HepG2 (cell line): Measurements from ENCODE around the gene PLK4. TPM values are rescaled to one million over a fixed set of nuclear protein-coding genes. Genes with fewer than 3 reads are reported as not detected.
A peak's percentile ranks its signal among the peaks of the same experiment; 100 is the strongest.

ENCODE experiments used
- ATAC-seq: fragments of 200-7000 bp; cut with Tn5 transposase; 3 replicates; pipeline ENCODE4 v1.9.1; 2020; ENCODE audit warnings: mild to moderate bottlenecking, moderate library complexity
- BruUV-seq: library from RNA; stranded (reverse); fragments of 400-500 nt; replicated peaks from 2 replicates; lab custom pipeline; 2021; lab: Mats Ljungman, UMichigan
- CTCF ChIA-PET: fragments of 300-600 bp; formaldehyde crosslinking; extraction: SDS; loops from one replicate; lab custom pipeline; 2021; ENCODE audit warnings: low total read pairs, inconsistent platforms, low intra/inter-chr PET ratio; lab: Yijun Ruan, JAX
- POLR2A ChIA-PET: fragments of 350-600 bp; sonication (Branson Sonifier 250); formaldehyde crosslinking; loops from one replicate; lab custom pipeline; 2020; ENCODE audit warnings: antibody characterized with exemption, inconsistent platforms; lab: Yijun Ruan, JAX
- DNase-seq: peaks from one replicate; pipeline ENCODE4 v3.0.0-alpha.2; 2015; ENCODE audit warnings: low spot score
- FAIRE-seq: peaks from 3 replicates; lab custom pipeline; 2011; peaks lifted over from hg19 to GRCh38; lab: Jason Lieb, UNC
- H2AFZ ChIP-seq: one replicate; pipeline ENCODE4 v1.6.1; 2011; ENCODE audit warnings: low read length, inconsistent platforms
- H3K27ac ChIP-seq: fragments of 300-600 bp; 3 replicates; pipeline ENCODE4 v1.8.0; 2011; ENCODE audit warnings: mixed run types, mild to moderate bottlenecking, mixed read lengths, low read length, inconsistent platforms; ENCODE audit not compliant: insufficient read depth; ENCODE audit errors: extremely low read length
- H3K27me3 ChIP-seq, 2 experiments: fragments of 200-600 bp in 1 of 2; 2 replicates in 1 of 2; 3 replicates in 1 of 2; pipeline versions ENCODE4 v1.6.0 to v1.8.0; 2011; ENCODE audit warnings: low read length in 2 of 2, mild to moderate bottlenecking in 2 of 2, moderate library complexity in 2 of 2, inconsistent platforms in 1 of 2; ENCODE audit not compliant: insufficient read depth in 2 of 2, control insufficient read depth in 1 of 2
- H3K36me3 ChIP-seq, 2 experiments: fragments of 200-600 bp in 1 of 2; replicated peaks in 1 of 2; 2 replicates in 1 of 2; 3 replicates in 1 of 2; pipeline versions ENCODE4 v1.5.1 to v1.8.0; 2011; ENCODE audit warnings: low read length in 2 of 2, inconsistent platforms in 1 of 2; ENCODE audit not compliant: insufficient read depth in 2 of 2, control insufficient read depth in 1 of 2
- H3K4me1 ChIP-seq: 2 replicates; pipeline ENCODE4 v1.5.1; 2012; ENCODE audit warnings: low read length, inconsistent platforms; ENCODE audit not compliant: insufficient read depth
- H3K4me2 ChIP-seq: 2 replicates; pipeline ENCODE4 v1.6.0; 2011; ENCODE audit warnings: low read depth, low read length, inconsistent platforms
- H3K4me3 ChIP-seq, 3 experiments: fragments of 200-600 bp in 1 of 3; sonication (generic), shearing (Covaris generic) in 1 of 3; replicated peaks in 1 of 3; 2 replicates each; pipeline ENCODE4 v1.5.1; 2011 to 2016; ENCODE audit warnings: low read length in 3 of 3, inconsistent platforms in 2 of 3, low read depth in 2 of 3, mild to moderate bottlenecking in 2 of 3, control low read depth in 1 of 3, mixed read lengths in 1 of 3; ENCODE audit not compliant: insufficient read depth in 1 of 3
- H3K79me2 ChIP-seq: one replicate; pipeline ENCODE4 v1.6.1; 2011; ENCODE audit warnings: low read length, inconsistent platforms; ENCODE audit not compliant: insufficient read depth
- H3K9ac ChIP-seq: 2 replicates; pipeline ENCODE4 v1.6.0; 2011; ENCODE audit warnings: mild to moderate bottlenecking, low read depth, low read length, inconsistent platforms; ENCODE audit not compliant: insufficient read depth
- H3K9me3 ChIP-seq: 2 replicates; pipeline ENCODE4 v1.5.1; 2012; ENCODE audit warnings: mild to moderate bottlenecking, low read length
- H4K20me1 ChIP-seq: 2 replicates; pipeline ENCODE4 v1.6.0; 2011; ENCODE audit warnings: inconsistent platforms, mild to moderate bottlenecking, low read length, moderate library complexity; ENCODE audit not compliant: insufficient read depth
- BCL6 ChIP-seq: IDR thresholded peaks from 2 replicates; pipeline ENCODE4 v1.6.1; 2016; ENCODE audit warnings: missing genetic modification reagents, missing compliant biosample characterization
- WGBS: methylation state at CpG from one replicate; pipeline ENCODE4 v1.1.6; 2017; ENCODE audit warnings: low lambda C conversion rate; 5-methylcytosine and 5-hydroxymethylcytosine counted together
- in situ Hi-C: cut with HindIII; loops from 2 replicates; pipeline ENCODE4 v1.10.0; 2017; ENCODE audit warnings: low pct_unique_long_range_greater_than_20kb; ENCODE audit not compliant: extremely low pct_ligation_motif_present
- intact Hi-C: fragments of 100-400 bp; cut with micrococcal nuclease; formaldehyde crosslinking; loops from one replicate; pipeline ENCODE4 v1.10.0; 2022; ENCODE audit not compliant: unreplicated experiment
- polyA plus RNA-seq, 8 experiments: library from polyadenylated mRNA; depleted of rRNA in 3 of 8; stranded (reverse) in 7 of 8; unstranded in 1 of 8; fragments of >200 nt; fragmentation: Illumina TruSeq in 4 of 8; extraction: Trizol in 4 of 8; gene quantifications; 2 replicates each; pipeline versions ENCODE4 v1.2.1 to v1.2.3, GENCODE V29; 2011 to 2016; ENCODE audit warnings: low read depth in 4 of 8, missing spikeins in 1 of 8, mixed read lengths in 1 of 8; ENCODE audit not compliant: insufficient read depth in 1 of 8
- total RNA-seq, 5 experiments: library from RNA; depleted of rRNA; stranded (reverse); fragments of >200 nt; fragmentation: Illumina TruSeq; extraction: Trizol; gene quantifications; 2 replicates each; pipeline ENCODE4 v1.2.3, GENCODE V29; 2016; ENCODE audit warnings: low read depth in 1 of 5
- TF ChIP-seq, protein P1 (sequence below): IDR thresholded peaks from 2 replicates; pipeline ENCODE4 v1.6.1; 2012; ENCODE audit warnings: low read length, improper control_type of control experiment

The PLK4 gene
- total and polyA plus RNA-seq, 2 of the 13 experiments (the other 11 are each of a cell fraction or from before 2014, with no cell fraction given) = 22.4 to 46.1 TPM

DNA sequence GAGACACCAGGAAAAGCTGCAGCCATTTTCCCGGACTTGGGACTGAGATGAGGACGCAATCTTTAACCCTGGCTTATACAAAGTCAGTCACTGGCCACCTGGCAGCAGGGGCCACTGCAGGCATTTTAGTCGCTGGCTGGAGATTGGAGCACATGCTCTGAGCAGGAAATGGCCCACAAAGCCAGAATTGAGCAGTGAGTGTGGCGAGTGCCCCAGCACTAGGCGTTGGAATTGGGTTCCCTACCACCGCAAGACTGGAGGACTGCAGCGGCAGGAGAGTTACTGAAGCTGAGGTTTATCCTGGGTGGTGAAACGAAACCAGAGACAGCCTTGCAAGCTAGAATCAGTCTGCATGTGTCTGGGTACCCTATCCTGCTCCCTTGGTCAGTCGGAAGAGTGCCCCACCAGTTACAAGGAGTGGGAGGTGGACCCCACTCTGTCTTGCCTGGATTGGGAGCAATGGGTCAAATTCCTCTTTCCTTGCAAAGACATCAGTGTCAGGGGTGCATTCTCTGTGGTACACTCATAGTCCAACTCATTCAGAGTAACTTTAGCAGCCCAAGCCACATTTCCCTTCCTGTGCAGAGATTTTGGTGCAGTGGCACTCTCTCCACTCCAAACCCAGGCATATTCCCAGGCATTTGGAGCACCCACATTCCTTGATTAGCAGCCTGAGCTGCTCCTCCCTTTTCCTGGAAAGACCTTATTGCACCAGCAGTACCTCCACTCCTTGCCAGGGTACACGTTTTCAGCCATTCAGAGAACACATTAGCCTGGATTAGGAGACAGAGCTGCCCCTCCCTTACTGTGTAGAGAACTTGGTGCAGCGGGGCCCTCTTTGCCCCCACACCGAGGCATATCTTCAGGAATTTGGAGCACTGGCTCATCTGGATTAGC, 36.7 kb upstream of the PLK4 start:
- intact Hi-C loops = no loop called here
- no TSS peak for BruUV-seq
- CTCF ChIA-PET = no interaction called here
- H4K20me1 ChIP-seq = no peaks in the 10 kb centered on the region
- POLR2A ChIA-PET = no interaction called here
- H3K4me1 ChIP-seq = no peaks in the 10 kb centered on the region
- peaks cover 6% of the 10 kb centered on the region; the same call in 1 of the 2 replicates for H3K9me3 ChIP-seq
- H3K4me2 ChIP-seq = no peak overlapping the region
- FAIRE-seq (no peak), ATAC-seq (peak; percentile 58), DNase-seq (no peak)
- H3K9ac ChIP-seq = no peak overlapping the region
- no peaks in the 10 kb centered on the region for H3K36me3 ChIP-seq
- in situ Hi-C loops = no loop called here
- no peak overlapping the region for H3K4me3 ChIP-seq
- no peak overlapping the region for H2AFZ ChIP-seq
- 95% methylated on average over 10 of the region's 12 CpGs for WGBS
- no peak overlapping the region for H3K27ac ChIP-seq
- H3K79me2 ChIP-seq = no peaks in the 10 kb centered on the region
- TF ChIP-seq, protein P1, sequence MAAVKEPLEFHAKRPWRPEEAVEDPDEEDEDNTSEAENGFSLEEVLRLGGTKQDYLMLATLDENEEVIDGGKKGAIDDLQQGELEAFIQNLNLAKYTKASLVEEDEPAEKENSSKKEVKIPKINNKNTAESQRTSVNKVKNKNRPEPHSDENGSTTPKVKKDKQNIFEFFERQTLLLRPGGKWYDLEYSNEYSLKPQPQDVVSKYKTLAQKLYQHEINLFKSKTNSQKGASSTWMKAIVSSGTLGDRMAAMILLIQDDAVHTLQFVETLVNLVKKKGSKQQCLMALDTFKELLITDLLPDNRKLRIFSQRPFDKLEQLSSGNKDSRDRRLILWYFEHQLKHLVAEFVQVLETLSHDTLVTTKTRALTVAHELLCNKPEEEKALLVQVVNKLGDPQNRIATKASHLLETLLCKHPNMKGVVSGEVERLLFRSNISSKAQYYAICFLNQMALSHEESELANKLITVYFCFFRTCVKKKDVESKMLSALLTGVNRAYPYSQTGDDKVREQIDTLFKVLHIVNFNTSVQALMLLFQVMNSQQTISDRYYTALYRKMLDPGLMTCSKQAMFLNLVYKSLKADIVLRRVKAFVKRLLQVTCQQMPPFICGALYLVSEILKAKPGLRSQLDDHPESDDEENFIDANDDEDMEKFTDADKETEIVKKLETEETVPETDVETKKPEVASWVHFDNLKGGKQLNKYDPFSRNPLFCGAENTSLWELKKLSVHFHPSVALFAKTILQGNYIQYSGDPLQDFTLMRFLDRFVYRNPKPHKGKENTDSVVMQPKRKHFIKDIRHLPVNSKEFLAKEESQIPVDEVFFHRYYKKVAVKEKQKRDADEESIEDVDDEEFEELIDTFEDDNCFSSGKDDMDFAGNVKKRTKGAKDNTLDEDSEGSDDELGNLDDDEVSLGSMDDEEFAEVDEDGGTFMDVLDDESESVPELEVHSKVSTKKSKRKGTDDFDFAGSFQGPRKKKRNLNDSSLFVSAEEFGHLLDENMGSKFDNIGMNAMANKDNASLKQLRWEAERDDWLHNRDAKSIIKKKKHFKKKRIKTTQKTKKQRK = no peak
- 0 out of 2 replicates have a peak, but pooled peaks have one; percentile 34 for TF ChIP-seq BCL6 (CRISPR knock-in tag)
- no peaks in the 10 kb centered on the region for H3K27me3 ChIP-seq
